GM19324 (cell line): ENCODE data around the gene TSEN34.
"Not testable (repeated sequence)": the region's sequence is repeated elsewhere in the genome, so short reads cannot be mapped to it uniquely, and the experiment has no call there.

Source experiments
- ATAC-seq: cut with Tn5 transposase; IDR thresholded peaks from one replicate; pipeline ENCODE4 v1.9.1; 2021; ENCODE audit warnings: mild to moderate bottlenecking, moderate library complexity; ENCODE audit not compliant: unreplicated experiment, low FRiP score

The TSEN34 gene

DNA sequence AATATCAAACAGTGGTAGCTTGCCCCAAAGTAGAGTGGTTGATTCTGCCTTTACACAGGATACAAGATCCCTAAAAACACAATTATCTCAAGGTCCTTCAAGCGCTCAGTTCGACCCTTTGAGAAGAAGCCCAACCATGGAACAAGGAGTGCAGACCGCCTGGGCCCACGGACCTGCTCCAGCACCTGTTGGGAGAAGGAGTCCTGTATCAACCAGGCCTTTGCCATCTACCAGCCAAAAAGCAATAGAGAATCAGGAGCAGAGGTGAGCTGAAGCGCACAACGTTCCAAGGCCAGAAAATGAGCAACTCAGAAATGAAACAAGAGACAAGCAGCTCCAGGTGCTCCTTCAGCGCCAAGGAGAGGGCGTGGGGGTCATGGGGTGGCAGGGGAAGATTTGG lies 38.0 kb downstream of the TSEN34 start:
- ATAC-seq, result no peak

GRCh38 chr19:54230031-54230430 lies 38.9 kb downstream of the TSEN34 start:
- no peak for ATAC-seq

- peak; percentile 63 for ATAC-seq
Observed at GRCh38 chr19:54231077-54231931, 40.2 kb downstream of the TSEN34 start.

GRCh38 chr19:54233941-54234340 lies 42.8 kb downstream of the TSEN34 start:
- no peak for ATAC-seq

DNA sequence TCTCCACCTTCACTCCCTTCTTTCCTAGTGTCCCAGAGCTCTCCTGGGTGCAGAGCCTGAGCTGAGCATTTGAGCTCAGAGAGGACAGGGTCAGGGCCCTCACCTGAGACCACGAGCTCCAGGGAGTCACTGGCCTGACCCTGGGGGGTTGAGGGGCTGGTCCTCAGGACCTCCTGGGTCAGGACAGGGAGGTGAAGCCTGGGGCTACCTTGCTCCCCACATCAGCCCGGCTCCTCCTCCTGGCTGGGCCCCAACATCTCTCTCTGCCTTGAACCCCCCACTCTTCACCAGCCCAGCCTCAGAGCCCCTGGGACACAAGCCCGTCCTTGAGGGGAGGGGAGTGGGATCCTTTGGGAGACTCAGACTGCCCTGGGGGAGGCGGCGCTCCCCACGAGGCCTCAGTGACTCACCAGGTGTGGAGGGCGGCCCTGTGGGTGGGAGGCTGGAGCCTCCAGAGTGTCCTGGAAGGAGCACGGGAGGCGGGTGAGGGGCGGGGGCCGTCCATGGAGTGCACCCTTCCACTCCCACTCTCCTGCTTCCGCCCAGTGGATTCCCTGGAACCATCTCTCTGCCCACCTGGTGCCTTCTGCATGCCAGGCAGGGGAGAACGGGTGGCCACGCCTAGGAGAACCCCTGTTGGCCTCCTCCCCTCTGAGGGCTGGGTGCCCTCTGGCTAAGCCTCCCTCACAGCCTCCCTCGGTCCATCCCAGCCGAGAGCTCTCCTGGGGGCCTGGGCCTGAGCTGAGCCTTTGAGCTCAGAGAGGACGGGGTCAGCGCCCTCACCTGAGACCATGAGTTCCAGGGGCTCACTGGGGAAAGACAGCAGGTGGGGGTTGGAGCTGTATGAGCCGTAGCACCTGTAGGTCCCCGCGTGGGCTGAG lies 48.6 kb downstream of the TSEN34 start:
- not testable (repeated sequence) for ATAC-seq

GRCh38 chr19:54240372-54241336 lies 49.5 kb downstream of the TSEN34 start:
- ATAC-seq, result not testable (repeated sequence)

GRCh38 chr19:54242234-54242633 lies 51.1 kb downstream of the TSEN34 start:
- not testable (repeated sequence) for ATAC-seq

DNA sequence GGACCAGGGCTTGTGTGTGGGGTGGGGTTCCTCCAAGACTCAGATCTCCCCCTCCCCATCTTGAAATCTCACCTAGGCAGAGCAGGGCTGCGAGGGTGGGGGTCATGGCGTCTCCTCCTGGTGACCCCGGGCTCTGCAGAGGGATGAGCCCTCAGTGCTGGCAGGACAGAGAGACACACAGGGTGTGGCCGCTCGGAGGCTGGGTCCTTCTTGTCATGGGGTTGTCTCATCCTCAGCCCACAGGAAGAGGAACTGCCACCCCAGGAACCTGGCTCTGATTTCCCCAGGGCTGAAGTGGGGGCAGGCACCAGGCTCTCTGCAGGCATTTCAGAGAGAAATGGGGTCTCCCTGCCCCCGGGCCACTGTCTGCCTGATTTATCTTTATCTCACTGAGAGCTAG lies 51.5 kb downstream of the TSEN34 start, which contains the start of gene LILRA6:
TSS of gene LILRA6 (minus strand) at position 145 of the 400 bp plus-strand sequence.
- not testable (repeated sequence) for ATAC-seq

GRCh38 chr19:54243809-54244208 lies 52.7 kb downstream of the TSEN34 start:
- not testable (repeated sequence) for ATAC-seq
